Endothelial cell (in vitro differentiated cells): ENCODE data around the gene NRP2. TPM values are rescaled to one million over a fixed set of nuclear protein-coding genes. Genes with fewer than 3 reads are reported as not detected.

Experiments used
- DNase-seq: peaks from one replicate; pipeline ENCODE4 v3.0.0; 2021; ENCODE audit warnings: low spot score
- H3K27ac Mint-ChIP-seq: one replicate; pipeline ENCODE4 v1.8.0; 2021; ENCODE audit warnings: mixed read lengths, inconsistent platforms; ENCODE audit not compliant: unreplicated experiment
- H3K27me3 Mint-ChIP-seq: one replicate; pipeline ENCODE4 v1.8.0; 2021; ENCODE audit warnings: mild to moderate bottlenecking, moderate library complexity, mixed read lengths, inconsistent platforms; ENCODE audit not compliant: unreplicated experiment
- H3K36me3 Mint-ChIP-seq: one replicate; pipeline ENCODE4 v1.8.0; 2021; ENCODE audit warnings: mild to moderate bottlenecking, low read depth, mixed read lengths, inconsistent platforms; ENCODE audit not compliant: unreplicated experiment
- H3K4me1 Mint-ChIP-seq: one replicate; pipeline ENCODE4 v1.8.0; 2021; ENCODE audit warnings: mild to moderate bottlenecking, mixed read lengths, inconsistent platforms; ENCODE audit not compliant: unreplicated experiment
- H3K4me3 Mint-ChIP-seq: one replicate; pipeline ENCODE4 v1.8.0; 2021; ENCODE audit warnings: mild to moderate bottlenecking, mixed read lengths, inconsistent platforms; ENCODE audit not compliant: unreplicated experiment
- H3K9me3 Mint-ChIP-seq: one replicate; pipeline ENCODE4 v1.8.0; 2021; ENCODE audit warnings: mixed read lengths, inconsistent platforms; ENCODE audit not compliant: unreplicated experiment
- total RNA-seq: library from RNA; stranded (reverse); fragmentation: NEBNext Ultra II Directional; extraction: Animal tissue kit (Norgen Biotek cat#: 25700); gene quantifications from one replicate; pipeline ENCODE4 v1.2.1, GENCODE V29; 2021; ENCODE audit not compliant: unreplicated experiment
- TF ChIP-seq, protein P1 (sequence below): fragments of 200-600 bp; sonication (generic); IDR thresholded peaks from one replicate; pipeline ENCODE4 v1.5.0; 2021; ENCODE audit warnings: antibody characterized with exemption; ENCODE audit not compliant: unreplicated experiment

The NRP2 gene
- total RNA-seq, 1 donor from 2014 or later, result 258 TPM

DNA sequence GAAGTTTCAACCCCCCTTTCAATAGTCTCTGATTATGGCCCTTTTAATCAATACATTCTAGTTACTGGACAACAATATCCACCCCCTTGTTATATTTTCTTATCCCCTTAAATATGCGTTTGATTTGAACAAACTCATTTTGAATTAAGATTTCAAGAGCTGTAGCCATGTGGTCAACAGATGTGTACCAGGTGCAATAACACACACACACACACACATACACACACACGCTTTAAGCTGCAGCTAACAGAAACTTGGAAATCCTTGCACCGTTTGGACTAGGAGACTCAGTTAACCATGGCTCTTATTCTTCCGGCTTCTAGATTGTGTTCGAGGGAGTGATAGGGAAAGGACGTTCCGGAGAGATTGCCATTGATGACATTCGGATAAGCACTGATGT lies 82.8 kb downstream of the NRP2 start:
- H3K27ac Mint-ChIP-seq, result peak overlapping the region; percentile 100
- peaks cover 32% of the 10 kb centered on the region for H3K36me3 Mint-ChIP-seq
- TF ChIP-seq, protein P1, sequence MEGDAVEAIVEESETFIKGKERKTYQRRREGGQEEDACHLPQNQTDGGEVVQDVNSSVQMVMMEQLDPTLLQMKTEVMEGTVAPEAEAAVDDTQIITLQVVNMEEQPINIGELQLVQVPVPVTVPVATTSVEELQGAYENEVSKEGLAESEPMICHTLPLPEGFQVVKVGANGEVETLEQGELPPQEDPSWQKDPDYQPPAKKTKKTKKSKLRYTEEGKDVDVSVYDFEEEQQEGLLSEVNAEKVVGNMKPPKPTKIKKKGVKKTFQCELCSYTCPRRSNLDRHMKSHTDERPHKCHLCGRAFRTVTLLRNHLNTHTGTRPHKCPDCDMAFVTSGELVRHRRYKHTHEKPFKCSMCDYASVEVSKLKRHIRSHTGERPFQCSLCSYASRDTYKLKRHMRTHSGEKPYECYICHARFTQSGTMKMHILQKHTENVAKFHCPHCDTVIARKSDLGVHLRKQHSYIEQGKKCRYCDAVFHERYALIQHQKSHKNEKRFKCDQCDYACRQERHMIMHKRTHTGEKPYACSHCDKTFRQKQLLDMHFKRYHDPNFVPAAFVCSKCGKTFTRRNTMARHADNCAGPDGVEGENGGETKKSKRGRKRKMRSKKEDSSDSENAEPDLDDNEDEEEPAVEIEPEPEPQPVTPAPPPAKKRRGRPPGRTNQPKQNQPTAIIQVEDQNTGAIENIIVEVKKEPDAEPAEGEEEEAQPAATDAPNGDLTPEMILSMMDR, result no peak
- peak overlapping the region; percentile 8 for H3K4me3 Mint-ChIP-seq
- peaks cover 8% of the 10 kb centered on the region for H3K27me3 Mint-ChIP-seq
- H3K9me3 Mint-ChIP-seq, result no peaks in the 10 kb centered on the region
- no peak for DNase-seq
- H3K4me1 Mint-ChIP-seq, result peaks cover 61% of the 10 kb centered on the region

DNA sequence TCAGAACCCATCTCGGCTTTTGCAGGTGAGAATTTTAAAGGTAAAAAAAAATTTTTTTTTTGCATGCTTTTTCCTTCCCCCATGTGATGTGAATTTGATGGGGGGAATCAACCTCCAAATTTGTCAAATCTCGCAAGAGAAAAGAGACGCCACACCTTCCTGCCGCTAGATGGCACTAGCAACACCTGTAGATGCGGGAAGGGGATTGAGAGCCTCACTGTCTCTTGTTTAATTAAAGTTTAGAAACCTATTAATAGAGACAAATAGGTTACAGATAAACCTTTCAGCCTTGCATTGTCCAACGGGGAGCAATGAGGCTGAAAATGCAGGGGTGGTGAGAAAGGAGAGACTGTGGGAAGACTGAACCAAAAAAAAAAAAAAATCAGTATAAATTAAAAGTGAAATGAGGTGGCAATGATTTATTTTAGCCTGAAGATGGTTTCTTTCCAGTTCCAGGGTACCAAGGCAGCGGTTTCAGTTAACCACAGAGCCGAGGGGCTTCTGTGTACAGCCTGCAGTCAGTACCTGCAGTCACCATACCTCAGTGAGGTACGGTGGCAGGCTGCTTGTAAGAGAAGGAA lies 84.6 kb downstream of the NRP2 start:
- Mint-ChIP-seq H3K9me3 (no peaks in the 10 kb centered on the region), H3K27me3 (peaks cover 8% of the 10 kb centered on the region), H3K27ac (peak overlapping the region; percentile 61), H3K4me1 (peaks cover 65% of the 10 kb centered on the region), H3K36me3 (peaks cover 22% of the 10 kb centered on the region), H3K4me3 (peak overlapping the region; percentile 70)
- TF ChIP-seq, protein P1, result peak; percentile 79
- peak; percentile 60 for DNase-seq

DNA sequence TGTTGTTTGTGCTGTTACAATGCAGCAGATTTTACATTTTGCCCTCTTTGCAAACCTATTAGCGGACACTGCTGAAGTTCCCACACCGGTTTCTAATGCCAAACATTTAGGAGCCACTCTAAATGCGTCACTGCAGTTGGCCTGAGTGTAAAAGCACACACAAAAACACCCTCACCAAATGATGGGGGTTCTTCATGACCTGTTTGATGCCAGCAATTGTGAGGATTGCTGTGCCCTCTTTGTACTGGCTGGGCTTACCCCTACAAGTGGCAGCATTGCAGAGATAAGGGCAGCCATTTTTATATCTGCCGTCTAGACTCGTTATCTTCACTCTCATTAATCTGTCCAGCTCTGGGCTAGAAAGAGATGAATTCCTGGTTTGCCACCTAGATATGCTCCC lies 85.3 kb downstream of the NRP2 start:
- peaks cover 8% of the 10 kb centered on the region for H3K27me3 Mint-ChIP-seq
- H3K27ac Mint-ChIP-seq, result peak overlapping the region; percentile 52
- TF ChIP-seq, protein P1, result no peak
- no peak for DNase-seq
- no peaks in the 10 kb centered on the region for H3K9me3 Mint-ChIP-seq
- H3K4me3 Mint-ChIP-seq, result no peak overlapping the region
- H3K36me3 Mint-ChIP-seq, result peaks cover 22% of the 10 kb centered on the region
- peaks cover 65% of the 10 kb centered on the region for H3K4me1 Mint-ChIP-seq

DNA sequence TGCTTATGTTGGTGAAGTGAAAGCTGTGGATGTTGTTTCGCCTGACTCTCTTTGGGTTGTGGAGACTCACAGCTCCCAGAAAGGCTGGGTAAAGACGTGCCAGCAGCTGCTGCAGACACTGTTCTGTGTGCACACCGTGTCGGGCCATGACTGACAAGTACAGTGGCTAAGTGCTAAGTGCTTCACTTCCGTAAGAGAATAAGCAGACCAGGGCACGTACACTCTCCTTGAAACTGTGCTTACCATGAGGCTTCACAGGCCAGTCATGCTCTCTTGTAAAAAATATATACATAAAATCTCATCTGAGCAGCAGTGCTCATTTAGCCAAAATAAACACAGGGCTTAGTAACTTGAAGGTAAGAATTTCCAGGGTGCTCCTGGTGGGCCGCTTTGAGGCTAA lies 86.0 kb downstream of the NRP2 start:
- Mint-ChIP-seq H3K4me1 (peaks cover 63% of the 10 kb centered on the region), H3K4me3 (no peak overlapping the region), H3K9me3 (no peaks in the 10 kb centered on the region), H3K27ac (no peak overlapping the region), H3K27me3 (peaks cover 8% of the 10 kb centered on the region), H3K36me3 (peaks cover 27% of the 10 kb centered on the region)
- TF ChIP-seq, protein P1, result no peak
- DNase-seq, result no peak

DNA sequence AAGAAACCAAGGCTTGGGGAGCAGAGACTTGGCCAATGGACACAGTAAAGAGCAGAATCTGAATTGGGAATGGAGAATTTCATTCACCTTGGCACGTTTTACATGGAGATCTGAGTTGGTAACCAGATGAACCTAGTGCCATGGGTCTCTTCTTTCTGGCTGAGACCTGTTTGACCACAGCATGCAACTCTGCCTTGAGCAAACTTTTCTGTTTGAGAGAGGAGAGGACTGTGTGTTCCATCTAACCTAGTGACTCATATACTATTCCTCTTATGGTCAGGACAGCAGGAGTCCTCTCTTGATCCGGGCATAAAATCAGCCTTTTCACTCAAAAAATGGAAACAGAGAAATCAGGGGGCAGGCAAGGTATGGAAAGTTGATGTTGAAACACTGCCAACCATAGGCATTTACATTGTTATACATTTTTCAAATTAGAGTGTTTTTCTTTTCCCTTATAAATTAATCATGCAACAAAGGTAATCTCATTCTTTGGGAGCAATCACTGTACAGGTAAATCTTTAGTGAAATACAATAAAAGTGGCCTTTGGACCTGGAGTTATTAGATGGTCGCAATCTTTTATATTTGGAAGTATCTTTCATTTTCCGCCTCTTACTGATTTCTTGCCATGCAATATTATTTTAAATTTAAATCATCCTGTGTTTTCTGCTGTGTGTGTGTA lies 86.7 kb downstream of the NRP2 start:
- TF ChIP-seq, protein P1, result no peak
- Mint-ChIP-seq H3K36me3 (peaks cover 30% of the 10 kb centered on the region), H3K27me3 (peaks cover 7% of the 10 kb centered on the region), H3K9me3 (no peaks in the 10 kb centered on the region), H3K27ac (no peak overlapping the region), H3K4me3 (no peak overlapping the region), H3K4me1 (peaks cover 60% of the 10 kb centered on the region)
- no peak for DNase-seq
